Measurements from ENCODE around the gene DNAJB1. TPM values are rescaled to one million over a fixed set of nuclear protein-coding genes. Genes with fewer than 3 reads are reported as not detected.
A peak's percentile ranks its signal among the peaks of the same experiment; 100 is the strongest.
"Not testable (repeated sequence)": the region's sequence is repeated elsewhere in the genome, so short reads cannot be mapped to it uniquely, and the experiment has no call there.

The DNAJB1 gene
- 100 to 1,000 TPM; 110 to 112 TPM for total RNA-seq

- ATAC-seq (peak; percentile 73), DNase-seq (peak; percentile 74)
- Mint-ChIP-seq H3K27ac (peak within 1 kb of the TSS; percentile 96), H3K27me3 (ENCODE audit: low read depth) (no peaks in the 10 kb centered on the region), H3K4me3 (peak within 1 kb of the TSS; percentile 94), H3K36me3 (ENCODE audit: low read depth) (peaks cover 52% of the 10 kb centered on the region), H3K9me3 (ENCODE audit: insufficient read depth) (no peaks in the 10 kb centered on the region), H3K4me1 (ENCODE audit: low read depth) (peaks cover 65% of the 10 kb centered on the region)
- ChIA-PET CTCF (interaction anchor here (0.7 to 5.2 kb wide), 11 partner anchors 8 to 381 kb away, joined by 3 to 75 read pairs (median 3); partner anchors contain the start of gene ASF1B), POLR2A (interaction anchor here (0.5 to 11.2 kb wide), 29 partner anchors 8 to 681 kb away, joined by 3 to 203 read pairs (median 4); partner anchors contain the start of gene TECR)
Observed at GRCh38 chr19:14517840-14518505, at the start of gene DNAJB1. DNAJB1 (minus strand) TSS chr19:14518397; CDS start chr19:14518349, 48 bp downstream.

GRCh38 chr19:14567079-14567478 is 48.9 kb upstream of the DNAJB1 start:
- H3K4me1 Mint-ChIP-seq (ENCODE audit: low read depth) = peaks cover 54% of the 10 kb centered on the region
- no peaks in the 10 kb centered on the region for H3K9me3 Mint-ChIP-seq (ENCODE audit: insufficient read depth)
- no peak for DNase-seq
- peaks cover 27% of the 10 kb centered on the region for H3K36me3 Mint-ChIP-seq (ENCODE audit: low read depth)
- H3K27me3 Mint-ChIP-seq (ENCODE audit: low read depth) = no peaks in the 10 kb centered on the region
- ChIA-PET POLR2A (interaction anchor here (1.3 kb wide), 1 partner anchor 15 kb away, joined by 3 read pairs; no protein-coding TSS in a partner anchor), CTCF (no interaction called here)
- no peak overlapping the region for H3K4me3 Mint-ChIP-seq
- H3K27ac Mint-ChIP-seq = peak overlapping the region; percentile 46
- no peak for ATAC-seq

GRCh38 chr19:14566712-14567077 is 48.5 kb upstream of the DNAJB1 start:
- CTCF ChIA-PET = no interaction called here
- ATAC-seq = no peak

GRCh38 chr19:14565765-14566711 is 47.8 kb upstream of the DNAJB1 start:
- Mint-ChIP-seq H3K4me3 (no peak overlapping the region), H3K36me3 (ENCODE audit: low read depth) (peaks cover 25% of the 10 kb centered on the region), H3K4me1 (ENCODE audit: low read depth) (peaks cover 45% of the 10 kb centered on the region), H3K9me3 (ENCODE audit: insufficient read depth) (no peaks in the 10 kb centered on the region), H3K27me3 (ENCODE audit: low read depth) (no peaks in the 10 kb centered on the region), H3K27ac (no peak overlapping the region)
- DNase-seq = no peak
- POLR2A ChIA-PET = no interaction called here
- CTCF ChIA-PET = no interaction called here
- no peak for ATAC-seq

More at GRCh38 chr19:14566712-14567077, 48.5 kb upstream of the DNAJB1 start:
- peaks cover 27% of the 10 kb centered on the region for H3K36me3 Mint-ChIP-seq (ENCODE audit: low read depth)
- DNase-seq = no peak
- H3K4me3 Mint-ChIP-seq = no peak overlapping the region
- peaks cover 50% of the 10 kb centered on the region for H3K4me1 Mint-ChIP-seq (ENCODE audit: low read depth)
- H3K9me3 Mint-ChIP-seq (ENCODE audit: insufficient read depth) = no peaks in the 10 kb centered on the region
- peak overlapping the region; percentile 46 for H3K27ac Mint-ChIP-seq
- POLR2A ChIA-PET = interaction anchor here (1.3 kb wide), 1 partner anchor 15 kb away, joined by 3 read pairs; no protein-coding TSS in a partner anchor
- no peaks in the 10 kb centered on the region for H3K27me3 Mint-ChIP-seq (ENCODE audit: low read depth)

- CTCF ChIA-PET = no interaction called here
- H3K27me3 Mint-ChIP-seq (ENCODE audit: low read depth) = no peaks in the 10 kb centered on the region
- POLR2A ChIA-PET = no interaction called here
- no peak overlapping the region for H3K27ac Mint-ChIP-seq
- H3K4me1 Mint-ChIP-seq (ENCODE audit: low read depth) = peaks cover 42% of the 10 kb centered on the region
- H3K4me3 Mint-ChIP-seq = no peak overlapping the region
- ATAC-seq (no peak), DNase-seq (no peak)
- peaks cover 25% of the 10 kb centered on the region for H3K36me3 Mint-ChIP-seq (ENCODE audit: low read depth)
- H3K9me3 Mint-ChIP-seq (ENCODE audit: insufficient read depth) = no peaks in the 10 kb centered on the region
Observed at GRCh38 chr19:14565298-14565679, 47.1 kb upstream of the DNAJB1 start.

GRCh38 chr19:14564652-14565297 is 46.6 kb upstream of the DNAJB1 start:
- CTCF ChIA-PET; DNase-seq; H3K9me3 Mint-ChIP-seq (ENCODE audit: insufficient read depth); H3K27me3 Mint-ChIP-seq (ENCODE audit: low read depth); H3K4me3 Mint-ChIP-seq; POLR2A ChIA-PET: not testable (repeated sequence)
- ATAC-seq = peak; percentile 10
- peak overlapping the region; percentile 39 for H3K27ac Mint-ChIP-seq
- H3K4me1 Mint-ChIP-seq (ENCODE audit: low read depth) = peaks cover 41% of the 10 kb centered on the region
- peaks cover 25% of the 10 kb centered on the region for H3K36me3 Mint-ChIP-seq (ENCODE audit: low read depth)

- DNase-seq = peak; percentile 70
- Mint-ChIP-seq H3K27ac (no peak overlapping the region), H3K27me3 (ENCODE audit: low read depth) (no peaks in the 10 kb centered on the region), H3K4me1 (ENCODE audit: low read depth) (peaks cover 36% of the 10 kb centered on the region), H3K4me3 (no peak overlapping the region), H3K9me3 (ENCODE audit: insufficient read depth) (no peaks in the 10 kb centered on the region), H3K36me3 (ENCODE audit: low read depth) (peaks cover 25% of the 10 kb centered on the region)
- peak; percentile 72 for ATAC-seq
- CTCF ChIA-PET = interaction anchor here (1.0 kb wide), 1 partner anchor 122 kb away, joined by 3 read pairs; no protein-coding TSS in a partner anchor
- POLR2A ChIA-PET = interaction anchor here (0.6 kb wide), 1 partner anchor 1976 kb away, joined by 3 read pairs; no protein-coding TSS in a partner anchor
Observed at GRCh38 chr19:14563989-14564651, 45.9 kb upstream of the DNAJB1 start.

GRCh38 chr19:14563590-14563926 is 45.4 kb upstream of the DNAJB1 start:
- Mint-ChIP-seq H3K4me3 (no peak overlapping the region), H3K27me3 (ENCODE audit: low read depth) (no peaks in the 10 kb centered on the region), H3K9me3 (ENCODE audit: insufficient read depth) (no peaks in the 10 kb centered on the region), H3K36me3 (ENCODE audit: low read depth) (peaks cover 24% of the 10 kb centered on the region), H3K27ac (no peak overlapping the region), H3K4me1 (ENCODE audit: low read depth) (peaks cover 35% of the 10 kb centered on the region)
- no peak for DNase-seq
- ChIA-PET POLR2A (interaction anchor here (0.6 kb wide), 1 partner anchor 1976 kb away, joined by 3 read pairs; no protein-coding TSS in a partner anchor), CTCF (interaction anchor here (1.0 kb wide), 1 partner anchor 123 kb away, joined by 3 read pairs; no protein-coding TSS in a partner anchor)
- no peak for ATAC-seq

GRCh38 chr19:14562660-14563589 is 44.7 kb upstream of the DNAJB1 start:
- DNase-seq (no peak), ATAC-seq (no peak)
- no peaks in the 10 kb centered on the region for H3K9me3 Mint-ChIP-seq (ENCODE audit: insufficient read depth)
- no peaks in the 10 kb centered on the region for H3K27me3 Mint-ChIP-seq (ENCODE audit: low read depth)
- ChIA-PET CTCF (interaction anchor here (1.0 to 1.5 kb wide), 3 partner anchors 59 to 124 kb away, joined by 3 to 4 read pairs (median 3); no protein-coding TSS in a partner anchor), POLR2A (no interaction called here)
- H3K27ac Mint-ChIP-seq = peak overlapping the region; percentile 66
- H3K4me3 Mint-ChIP-seq = no peak overlapping the region
- H3K36me3 Mint-ChIP-seq (ENCODE audit: low read depth) = peaks cover 20% of the 10 kb centered on the region
- peaks cover 31% of the 10 kb centered on the region for H3K4me1 Mint-ChIP-seq (ENCODE audit: low read depth)

GRCh38 chr19:14561847-14562351 is 43.7 kb upstream of the DNAJB1 start:
- no peak overlapping the region for H3K4me3 Mint-ChIP-seq
- ChIA-PET POLR2A (interaction anchor here (0.6 to 0.8 kb wide), 2 partner anchors 9 to 469 kb away, joined by 3 read pairs; no protein-coding TSS in a partner anchor), CTCF (interaction anchor here (1.1 to 1.5 kb wide), 2 partner anchors 58 to 125 kb away, joined by 3 to 4 read pairs; no protein-coding TSS in a partner anchor)
- H3K36me3 Mint-ChIP-seq (ENCODE audit: low read depth) = peaks cover 13% of the 10 kb centered on the region
- H3K27ac Mint-ChIP-seq = no peak overlapping the region
- peaks cover 21% of the 10 kb centered on the region for H3K4me1 Mint-ChIP-seq (ENCODE audit: low read depth)
- ATAC-seq (no peak), DNase-seq (no peak)
- no peaks in the 10 kb centered on the region for H3K27me3 Mint-ChIP-seq (ENCODE audit: low read depth)
- no peaks in the 10 kb centered on the region for H3K9me3 Mint-ChIP-seq (ENCODE audit: insufficient read depth)
